Small intestine (tissue), 7 donors: Measurements from ENCODE around the gene ALPG. TPM values are rescaled to one million over a fixed set of nuclear protein-coding genes. Genes with fewer than 3 reads are reported as not detected.
"Not testable (repeated sequence)": the region's sequence is repeated elsewhere in the genome, so short reads cannot be mapped to it uniquely, and the experiment has no call there.

Source experiments
- DNase-seq, 2 donors: peaks; one replicate each; pipeline versions ENCODE4 v3.0.0 to v3.0.0-alpha.2; 2013
- FAIRE-seq: peaks from 2 replicates; lab custom pipeline; 2012; peaks lifted over from hg19 to GRCh38; lab: Jason Lieb, UNC
- H3K27ac ChIP-seq, 3 donors: one replicate each; pipeline ENCODE4 v1.5.1; 2013; ENCODE audit warnings: low read length in 2 of 3, mild to moderate bottlenecking in 2 of 3, control low read depth in 1 of 3, inconsistent platforms in 1 of 3, low read depth in 1 of 3, moderate library complexity in 1 of 3
- H3K27me3 ChIP-seq, 3 donors: one replicate each; pipeline ENCODE4 v1.6.1; 2013; ENCODE audit warnings: low read length in 3 of 3, inconsistent platforms in 1 of 3; ENCODE audit not compliant: control insufficient read depth in 3 of 3, insufficient read depth in 3 of 3
- H3K36me3 ChIP-seq, 3 donors: one replicate each; pipeline ENCODE4 v1.6.1; 2013; ENCODE audit warnings: low read length in 3 of 3, inconsistent platforms in 1 of 3, low read depth in 1 of 3, mild to moderate bottlenecking in 1 of 3, moderate library complexity in 1 of 3; ENCODE audit not compliant: control insufficient read depth in 3 of 3, insufficient read depth in 2 of 3
- H3K4me1 ChIP-seq, 3 donors: one replicate each; pipeline ENCODE4 v1.6.1; 2013; ENCODE audit warnings: low read length in 2 of 3, inconsistent platforms in 1 of 3, low read depth in 1 of 3, mild to moderate bottlenecking in 1 of 3, moderate library complexity in 1 of 3; ENCODE audit not compliant: control insufficient read depth in 3 of 3, insufficient read depth in 2 of 3
- H3K4me3 ChIP-seq, 3 donors: one replicate each; pipeline ENCODE4 v1.5.1; 2013; ENCODE audit warnings: low read length in 3 of 3, control low read depth in 1 of 3, inconsistent platforms in 1 of 3, low read depth in 1 of 3, mild to moderate bottlenecking in 1 of 3, moderate library complexity in 1 of 3
- H3K9me3 ChIP-seq, 2 donors: one replicate each; pipeline ENCODE4 v1.6.1; 2013; ENCODE audit warnings: low read depth in 1 of 2, low read length in 1 of 2; ENCODE audit not compliant: control insufficient read depth in 2 of 2, insufficient read depth in 1 of 2
- WGBS, 3 donors: extraction: QIAGEN DNeasy Blood & Tissue Kit; methylation state at CpG; one replicate each; pipeline ENCODE4 v1.1.7; 2013; 5-methylcytosine and 5-hydroxymethylcytosine counted together
- polyA plus RNA-seq, 4 donors: library from polyadenylated mRNA; stranded (reverse) in 3 of 4; unstranded in 1 of 4; fragments of 200-250 nt in 3 of 4; fragments of 120-200 nt in 1 of 4; gene quantifications; one replicate each; pipeline versions ENCODE4 v1.2.1 to v1.2.3, GENCODE V29; 2013
- donor health status: healthy with polysubstance abuse.
- donor health status: control.
- donor health status: control.
- donor health status: Bipolar disorder and iron deficiency.
- donor health status: healthy.

The ALPG gene
- polyA plus RNA-seq, 4 donors, result 0.01 TPM; not detected in 3

DNA sequence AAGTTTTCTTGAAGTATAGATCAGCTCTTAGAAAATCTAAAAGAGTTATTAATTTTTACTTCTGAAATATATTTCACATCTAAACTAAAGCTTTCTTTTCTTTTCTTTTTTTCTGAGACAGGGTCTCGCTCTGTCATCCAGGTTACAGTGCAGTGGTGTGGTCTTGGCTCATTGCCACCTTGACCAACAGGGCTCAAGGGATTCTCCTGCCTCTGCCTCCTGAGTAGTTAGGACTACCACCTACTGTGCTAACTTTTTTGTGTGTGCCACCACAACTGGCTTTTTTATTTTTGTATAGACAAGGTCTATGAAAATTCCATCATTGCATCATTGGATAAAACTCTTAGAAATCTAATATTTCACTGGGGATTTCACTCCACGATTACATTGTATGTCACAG is 10.0 kb upstream of the ALPG start:
- WGBS, 3 donors, result 74 to 84% (median 77%) methylated on average over 2 of the region's 2 CpGs
- Histone ChIP-seq H3K36me3 (no peaks in the 10 kb centered on the region), H3K4me3 (no peak overlapping the region), H3K27ac (no peak overlapping the region), H3K27me3 (peaks cover 0 to 5% (median 0%) of the 10 kb centered on the region in 3 donors), H3K4me1 (peaks cover 0 to 2% (median 0%) of the 10 kb centered on the region in 3 donors), H3K9me3 (no peaks in the 10 kb centered on the region)
- DNase-seq (no peak), FAIRE-seq (no peak)

DNA sequence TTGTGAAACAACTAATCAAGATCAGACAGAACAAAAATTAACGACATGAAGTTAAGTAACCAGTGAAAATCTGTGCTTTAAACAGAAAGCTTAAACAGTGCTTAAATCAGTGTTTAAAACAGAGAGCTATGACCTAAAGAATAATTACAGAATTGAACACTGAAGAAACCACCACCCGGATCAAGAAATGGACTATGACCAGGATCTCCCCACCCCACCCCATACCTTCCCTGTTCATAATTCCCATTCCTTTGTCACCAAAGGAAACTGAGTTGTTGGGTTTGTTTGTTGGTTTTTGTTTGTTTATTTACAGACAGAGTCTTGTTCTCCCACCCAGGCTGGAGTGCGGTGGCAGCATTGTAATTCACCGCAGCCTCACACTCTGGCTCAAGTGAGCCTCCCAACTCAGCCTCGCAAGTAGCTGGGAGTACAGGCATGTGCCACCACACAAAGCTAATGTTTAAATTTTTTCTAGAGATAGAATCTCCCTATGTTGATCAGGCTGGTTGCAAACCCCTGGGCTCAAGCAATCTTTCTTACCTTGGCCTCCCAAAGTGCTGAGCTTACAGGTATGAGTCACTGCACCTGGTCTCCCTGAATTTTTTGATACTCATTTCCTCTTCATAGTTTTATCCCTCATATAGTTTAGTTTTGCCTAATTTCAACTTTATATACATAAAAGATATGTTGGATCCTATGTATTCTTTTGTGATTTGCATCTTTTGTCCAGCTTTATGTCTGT is 8.2 kb upstream of the ALPG start:
- no peaks in the 10 kb centered on the region for H3K27me3 ChIP-seq
- DNase-seq (peak; percentile 37 to 71), FAIRE-seq (no peak)
- peaks cover 0 to 2% (median 0%) of the 10 kb centered on the region in 3 donors for H3K4me1 ChIP-seq
- no peaks in the 10 kb centered on the region for H3K9me3 ChIP-seq
- no peak overlapping the region for H3K4me3 ChIP-seq
- H3K36me3 ChIP-seq, result no peaks in the 10 kb centered on the region
- peak overlapping the region in 1 of 3 donors; percentile 72 for H3K27ac ChIP-seq
- WGBS, 3 donors, result 55 to 76% (median 67%) methylated on average over 5 of the region's 5 CpGs

DNA sequence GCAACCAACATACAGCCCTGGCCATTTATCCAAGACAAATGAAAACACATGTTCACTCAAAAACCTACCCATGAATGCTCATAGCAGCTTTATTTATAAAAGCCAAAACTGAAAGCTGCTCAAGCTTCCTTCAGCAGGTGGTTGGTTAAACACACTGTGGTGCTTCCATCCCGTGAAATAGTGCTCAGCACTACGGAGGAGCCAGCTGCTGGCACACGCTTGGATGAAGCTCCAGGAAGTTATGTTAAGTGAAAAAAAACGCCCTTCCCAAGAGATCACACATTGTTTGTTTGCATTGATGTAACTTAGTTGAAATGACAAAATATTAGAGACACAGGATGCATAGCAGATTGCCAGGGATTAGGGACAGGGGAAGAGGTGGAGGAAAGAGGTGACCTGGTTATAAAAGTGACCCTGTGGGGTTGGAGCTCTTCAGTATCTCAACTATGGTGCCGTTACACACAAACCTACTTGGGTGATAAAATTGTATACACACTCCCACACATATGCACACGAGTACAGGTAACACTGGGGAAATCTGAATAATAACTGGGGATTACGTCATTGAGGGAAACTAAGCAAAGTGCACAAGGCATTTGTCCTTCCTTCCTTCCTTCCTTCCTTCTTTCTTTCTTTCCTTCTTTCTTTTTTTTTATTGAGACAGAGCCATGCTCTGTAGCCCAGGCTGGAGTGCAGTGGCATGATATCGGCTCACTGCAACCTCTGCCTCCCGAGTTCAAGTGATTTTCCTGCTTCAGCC is 6.2 kb upstream of the ALPG start:
- 39 to 53% (median 42%) methylated on average over 9 of the region's 9 CpGs for WGBS, 3 donors
- Histone ChIP-seq H3K4me1 (peaks cover 0 to 2% (median 0%) of the 10 kb centered on the region in 3 donors), H3K27ac (no peak overlapping the region), H3K9me3 (no peaks in the 10 kb centered on the region), H3K4me3 (no peak overlapping the region), H3K36me3 (no peaks in the 10 kb centered on the region), H3K27me3 (no peaks in the 10 kb centered on the region)
- FAIRE-seq (no peak), DNase-seq (peak in 1 of 2 donors; percentile 32)

DNA sequence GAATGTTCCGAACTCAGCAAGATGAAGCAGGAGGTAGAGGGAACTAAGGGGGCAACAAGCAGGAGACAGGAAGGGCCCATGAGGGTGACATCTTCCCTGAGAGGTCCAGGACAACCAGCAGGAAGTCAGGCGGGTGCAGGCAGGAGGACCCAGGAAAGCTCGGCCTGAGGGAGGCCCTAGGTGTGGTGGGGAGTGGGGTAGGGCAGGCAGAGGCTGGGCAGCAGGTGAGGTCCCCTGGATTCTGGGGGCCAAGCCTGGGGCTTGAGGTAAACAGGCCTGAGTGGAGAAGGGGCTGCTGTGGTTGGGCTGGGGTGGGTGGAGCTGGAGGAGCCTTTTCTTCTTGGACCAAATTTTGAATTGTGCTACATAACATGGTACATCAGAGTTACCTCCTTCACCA is 4.1 kb upstream of the ALPG start:
- Histone ChIP-seq H3K27me3 (no peaks in the 10 kb centered on the region), H3K4me3 (no peak overlapping the region), H3K9me3 (no peaks in the 10 kb centered on the region), H3K27ac (no peak overlapping the region), H3K4me1 (peaks cover 0 to 2% (median 0%) of the 10 kb centered on the region in 3 donors), H3K36me3 (no peaks in the 10 kb centered on the region)
- WGBS, 3 donors, result 67 to 81% (median 72%) methylated on average over 3 of the region's 3 CpGs
- no peak for DNase-seq
- no peak for FAIRE-seq

DNA sequence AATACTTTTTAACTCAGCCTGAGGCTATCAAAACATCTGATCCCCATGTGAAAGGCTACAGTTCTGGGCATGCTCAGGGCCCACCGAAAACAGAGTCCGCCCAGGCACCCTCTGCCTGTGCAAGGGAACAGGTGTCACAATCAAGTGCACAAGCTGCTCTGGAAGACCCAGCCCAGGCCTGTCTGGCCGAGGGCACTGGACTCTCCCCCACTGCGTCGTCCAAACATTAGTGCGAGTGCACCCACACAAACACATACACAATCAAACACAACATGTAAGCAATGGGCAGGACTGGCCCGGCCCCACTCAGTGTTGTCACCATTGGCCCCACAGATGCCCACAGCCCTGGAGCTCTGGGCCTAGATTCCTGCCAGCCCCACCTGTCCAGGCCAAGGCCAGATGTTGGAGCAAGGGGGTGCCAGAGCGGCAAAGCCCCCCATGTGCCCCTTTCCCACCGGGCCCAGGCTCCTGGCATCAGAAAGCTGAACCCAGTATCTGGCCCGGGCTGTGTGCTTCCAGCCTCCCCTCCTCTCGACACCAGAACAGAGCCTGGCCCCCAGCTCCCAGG is 617 bp upstream of the ALPG start:
- no peak overlapping the region for H3K27ac ChIP-seq
- no peaks in the 10 kb centered on the region for H3K9me3 ChIP-seq
- 82 to 91% (median 88%) methylated on average over 11 of the region's 11 CpGs for WGBS, 3 donors
- H3K27me3 ChIP-seq, result peaks cover 0 to 8% (median 0%) of the 10 kb centered on the region in 3 donors
- no peaks in the 10 kb centered on the region for H3K36me3 ChIP-seq
- DNase-seq (no peak), FAIRE-seq (no peak)
- H3K4me3 ChIP-seq, result no peak overlapping the region
- H3K4me1 ChIP-seq, result peaks cover 0 to 7% (median 3%) of the 10 kb centered on the region in 3 donors

DNA sequence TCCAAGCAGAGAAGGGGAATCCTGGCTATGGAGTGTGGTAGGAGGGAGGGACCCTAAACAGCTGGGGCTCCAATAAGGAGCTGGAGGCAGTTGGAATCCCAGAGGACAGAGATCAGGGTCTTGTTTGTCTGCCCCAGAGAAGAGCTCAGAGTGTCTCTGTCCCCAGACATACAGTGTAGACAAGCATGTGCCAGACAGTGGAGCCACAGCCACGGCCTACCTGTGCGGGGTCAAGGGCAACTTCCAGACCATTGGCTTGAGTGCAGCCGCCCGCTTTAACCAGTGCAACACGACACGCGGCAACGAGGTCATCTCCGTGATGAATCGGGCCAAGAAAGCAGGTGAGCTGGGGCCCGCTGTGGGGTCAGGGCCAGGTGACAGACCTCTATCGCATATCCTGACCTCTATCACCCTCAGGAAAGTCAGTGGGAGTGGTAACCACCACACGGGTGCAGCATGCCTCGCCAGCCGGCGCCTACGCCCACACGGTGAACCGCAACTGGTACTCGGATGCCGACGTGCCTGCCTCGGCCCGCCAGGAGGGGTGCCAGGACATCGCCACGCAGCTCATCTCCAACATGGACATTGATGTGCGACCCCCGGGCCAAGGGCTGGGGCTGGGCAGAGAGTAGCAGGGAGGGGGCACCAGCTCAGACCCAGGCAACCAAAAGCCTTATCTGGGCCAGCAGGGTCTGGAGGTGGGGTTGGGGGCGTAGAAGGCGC is 945 bp downstream of the ALPG start:
- H3K9me3 ChIP-seq, H3K27ac ChIP-seq, H3K36me3 ChIP-seq, H3K4me1 ChIP-seq, H3K4me3 ChIP-seq, FAIRE-seq, DNase-seq: not testable (repeated sequence)
- peaks cover 0 to 10% (median 0%) of the 10 kb centered on the region in 3 donors for H3K27me3 ChIP-seq
- 80 to 90% (median 86%) methylated on average over 23 to 30 of the region's 30 CpGs for WGBS, 3 donors

DNA sequence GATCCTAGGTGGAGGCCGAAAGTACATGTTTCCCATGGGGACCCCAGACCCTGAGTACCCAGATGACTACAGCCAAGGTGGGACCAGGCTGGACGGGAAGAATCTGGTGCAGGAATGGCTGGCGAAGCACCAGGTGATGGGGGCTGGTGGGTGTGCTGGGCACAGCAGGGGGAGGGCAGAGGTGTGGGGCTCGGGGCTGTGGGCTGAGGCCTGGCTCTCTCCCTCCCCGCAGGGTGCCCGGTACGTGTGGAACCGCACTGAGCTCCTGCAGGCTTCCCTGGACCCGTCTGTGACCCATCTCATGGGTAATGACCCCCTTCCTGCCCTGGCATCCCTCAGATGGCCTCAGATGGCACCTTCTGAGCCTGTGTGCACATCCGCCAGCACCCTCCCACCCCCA is 1.6 kb downstream of the ALPG start:
- H3K27me3 ChIP-seq, result peaks cover 0 to 14% (median 0%) of the 10 kb centered on the region in 3 donors
- not testable (repeated sequence) for H3K36me3 ChIP-seq, FAIRE-seq, DNase-seq, H3K27ac ChIP-seq, H3K4me1 ChIP-seq, H3K4me3 ChIP-seq, H3K9me3 ChIP-seq
- 78 to 88% (median 87%) methylated on average over 3 to 10 of the region's 10 CpGs for WGBS, 3 donors

DNA sequence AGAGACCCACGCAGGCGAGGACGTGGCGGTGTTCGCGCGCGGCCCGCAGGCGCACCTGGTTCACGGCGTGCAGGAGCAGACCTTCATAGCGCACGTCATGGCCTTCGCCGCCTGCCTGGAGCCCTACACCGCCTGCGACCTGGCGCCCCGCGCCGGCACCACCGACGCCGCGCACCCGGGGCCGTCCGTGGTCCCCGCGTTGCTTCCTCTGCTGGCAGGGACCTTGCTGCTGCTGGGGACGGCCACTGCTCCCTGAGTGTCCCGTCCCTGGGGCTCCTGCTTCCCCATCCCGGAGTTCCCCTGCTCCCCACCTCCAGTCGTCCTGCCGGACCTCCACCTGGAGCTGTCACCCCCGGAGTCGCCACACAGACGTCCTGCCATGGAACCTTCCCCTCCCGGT is 3.0 kb downstream of the ALPG start:
- H3K4me3 ChIP-seq, H3K9me3 ChIP-seq, H3K27ac ChIP-seq, DNase-seq, H3K36me3 ChIP-seq, FAIRE-seq, H3K4me1 ChIP-seq: not testable (repeated sequence)
- peaks cover 0 to 14% (median 0%) of the 10 kb centered on the region in 3 donors for H3K27me3 ChIP-seq
- 59 to 76% (median 67%) methylated on average over 13 to 40 of the region's 40 CpGs for WGBS, 3 donors
